Measurements from ENCODE around the gene CCDC148.
"Not testable (repeated sequence)": the region's sequence is repeated elsewhere in the genome, so short reads cannot be mapped to it uniquely, and the experiment has no call there.

CCDC148 gene

GRCh38 chr2:158481116-158481515, 24.6 kb upstream of the CCDC148 start:
- DNase-seq: no peak

GRCh38 chr2:158478816-158479215, 22.3 kb upstream of the CCDC148 start:
- no peak for DNase-seq

- DNase-seq: no peak
Measured at GRCh38 chr2:158478237-158478636, 21.7 kb upstream of the CCDC148 start.

DNA sequence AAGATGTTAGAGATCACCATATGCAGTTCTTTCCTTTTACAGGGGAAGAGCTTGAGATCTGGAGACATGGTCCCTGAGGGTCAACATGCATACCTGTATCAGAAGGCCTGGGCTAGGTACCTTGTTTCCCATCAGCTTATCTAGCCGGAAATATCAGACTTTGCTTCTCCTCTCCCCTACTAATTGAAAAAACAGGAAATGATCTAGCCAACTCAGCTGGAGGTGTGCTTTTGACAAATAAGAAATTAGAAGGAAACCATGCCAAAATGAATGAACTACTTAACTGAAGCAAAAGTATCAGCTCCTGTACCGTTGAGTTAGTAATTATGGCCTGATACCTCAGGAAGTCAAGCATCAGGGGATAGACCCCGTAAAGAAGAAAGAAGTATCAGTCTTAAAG, 20.6 kb upstream of the CCDC148 start:
- DNase-seq: no peak

- DNase-seq: not testable (repeated sequence)
Measured at GRCh38 chr2:158474526-158475011, 18.0 kb upstream of the CCDC148 start.

DNA sequence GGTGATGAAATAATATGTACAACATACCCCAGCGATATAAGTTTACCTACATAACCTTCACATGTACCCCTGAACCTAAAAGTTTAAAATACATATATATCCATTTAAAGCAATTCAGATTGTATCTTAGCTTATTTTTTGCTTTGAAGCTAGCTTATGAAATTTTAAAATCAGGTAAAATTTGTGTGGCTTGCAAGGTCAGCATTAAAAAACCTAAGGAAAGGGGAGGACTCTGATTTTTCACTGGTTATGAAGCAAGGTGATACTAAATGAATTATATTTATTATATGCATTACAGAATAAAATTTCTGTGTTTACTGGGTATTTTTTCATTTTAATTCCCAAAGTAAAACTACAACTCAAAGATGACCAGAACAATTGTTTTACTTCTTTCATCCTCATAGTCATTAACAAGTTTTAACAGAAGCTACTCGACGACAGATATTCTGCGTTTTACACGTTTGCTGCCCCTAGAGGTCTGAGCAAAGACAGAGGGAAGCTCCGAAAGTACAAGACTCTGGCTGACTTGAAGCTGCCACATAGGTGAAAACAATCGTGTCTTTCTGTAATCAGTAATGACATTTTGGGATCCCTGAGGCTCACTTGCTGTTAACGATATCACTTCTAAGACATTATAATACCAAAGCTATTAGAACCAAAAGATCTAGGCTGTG, 17.3 kb upstream of the CCDC148 start:
- DNase-seq: no peak

DNA sequence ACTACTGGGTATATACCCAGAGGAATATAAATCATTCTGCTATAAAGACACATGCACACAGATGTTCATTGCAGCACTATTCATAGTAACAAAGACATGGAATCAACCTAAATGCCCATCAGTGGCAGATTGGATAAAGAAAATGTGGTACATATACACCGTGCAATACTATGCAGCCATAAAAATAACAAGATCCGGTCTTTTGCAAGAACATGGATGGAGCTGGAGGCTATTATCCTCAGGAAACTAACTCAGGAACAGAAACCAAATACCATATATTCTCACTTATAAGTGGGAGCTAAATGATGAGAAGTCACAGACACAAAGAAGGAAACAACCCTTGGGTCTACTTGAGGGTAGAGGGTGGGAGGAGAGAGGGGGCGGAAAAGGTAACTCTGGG, 16.7 kb upstream of the CCDC148 start:
- not testable (repeated sequence) for DNase-seq

DNA sequence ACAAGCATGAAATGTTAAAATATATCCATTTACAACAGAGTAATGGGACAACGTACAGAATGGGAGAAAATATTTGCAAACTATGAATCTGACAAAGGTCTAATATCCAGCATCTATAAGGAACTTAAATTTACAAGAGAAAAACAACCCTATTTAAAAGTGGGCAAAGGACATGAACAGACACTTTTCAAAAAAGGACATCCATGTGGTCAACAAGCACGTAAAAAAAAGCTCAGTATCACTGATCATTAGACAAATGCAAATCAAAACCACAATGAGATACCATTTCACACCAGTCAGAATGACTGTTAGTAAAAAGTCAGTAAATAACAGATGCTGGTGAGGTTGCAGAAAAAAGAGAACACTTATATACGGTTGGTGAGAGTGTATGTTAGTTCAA, 16.3 kb upstream of the CCDC148 start:
- DNase-seq: not testable (repeated sequence)

DNA sequence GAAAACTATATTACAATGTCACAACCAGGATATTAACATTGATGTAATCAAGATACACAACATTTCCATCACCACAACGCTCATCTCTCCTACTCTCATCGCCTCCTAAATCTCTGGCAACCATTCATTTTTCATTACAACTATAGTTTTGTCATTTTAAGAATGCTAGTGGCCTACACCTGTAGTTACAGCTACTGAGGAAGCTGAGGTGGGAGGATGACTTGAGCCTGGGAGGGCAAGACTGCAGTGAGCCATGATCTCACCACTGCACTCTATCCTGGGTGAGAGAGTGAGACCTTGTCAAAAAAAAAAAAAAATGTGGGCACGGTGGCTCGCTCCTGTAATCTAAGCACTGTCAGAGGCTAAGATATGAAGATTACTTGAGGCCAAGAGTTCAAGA, 10.7 kb upstream of the CCDC148 start:
- no peak for DNase-seq

GRCh38 chr2:158464426-158465281, 8.1 kb upstream of the CCDC148 start:
- DNase-seq: no peak

DNA sequence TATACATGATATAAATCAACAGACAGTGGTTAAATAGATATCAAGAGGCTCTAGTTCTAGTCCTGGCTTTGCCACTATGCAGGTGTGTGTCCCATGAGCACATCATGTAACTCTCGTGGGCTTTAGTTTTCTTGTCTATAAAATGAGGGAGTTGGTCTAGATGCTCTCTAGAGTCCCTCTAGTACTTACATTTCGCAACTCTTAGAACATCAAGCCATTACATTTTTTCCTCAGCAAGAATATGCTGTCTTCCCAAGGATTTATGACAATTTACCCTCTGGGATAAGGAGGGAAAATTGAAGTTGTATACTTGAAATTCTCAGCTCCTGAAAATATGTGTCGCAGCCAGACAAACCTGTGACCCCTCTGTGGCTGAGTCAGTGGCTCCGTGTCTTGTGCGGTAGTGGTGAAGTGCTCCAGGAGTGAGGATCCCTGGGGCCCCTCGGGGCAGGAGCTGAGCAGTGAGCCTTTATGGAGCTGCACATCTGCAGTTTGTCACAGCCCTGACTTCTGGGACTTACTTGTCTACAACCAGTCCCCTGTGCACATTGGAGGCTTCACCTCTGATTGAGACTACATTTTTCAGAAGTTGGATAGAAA, 7.0 kb upstream of the CCDC148 start:
- no peak for DNase-seq

- DNase-seq: no peak
Measured at GRCh38 chr2:158460632-158461297, 4.2 kb upstream of the CCDC148 start.

DNA sequence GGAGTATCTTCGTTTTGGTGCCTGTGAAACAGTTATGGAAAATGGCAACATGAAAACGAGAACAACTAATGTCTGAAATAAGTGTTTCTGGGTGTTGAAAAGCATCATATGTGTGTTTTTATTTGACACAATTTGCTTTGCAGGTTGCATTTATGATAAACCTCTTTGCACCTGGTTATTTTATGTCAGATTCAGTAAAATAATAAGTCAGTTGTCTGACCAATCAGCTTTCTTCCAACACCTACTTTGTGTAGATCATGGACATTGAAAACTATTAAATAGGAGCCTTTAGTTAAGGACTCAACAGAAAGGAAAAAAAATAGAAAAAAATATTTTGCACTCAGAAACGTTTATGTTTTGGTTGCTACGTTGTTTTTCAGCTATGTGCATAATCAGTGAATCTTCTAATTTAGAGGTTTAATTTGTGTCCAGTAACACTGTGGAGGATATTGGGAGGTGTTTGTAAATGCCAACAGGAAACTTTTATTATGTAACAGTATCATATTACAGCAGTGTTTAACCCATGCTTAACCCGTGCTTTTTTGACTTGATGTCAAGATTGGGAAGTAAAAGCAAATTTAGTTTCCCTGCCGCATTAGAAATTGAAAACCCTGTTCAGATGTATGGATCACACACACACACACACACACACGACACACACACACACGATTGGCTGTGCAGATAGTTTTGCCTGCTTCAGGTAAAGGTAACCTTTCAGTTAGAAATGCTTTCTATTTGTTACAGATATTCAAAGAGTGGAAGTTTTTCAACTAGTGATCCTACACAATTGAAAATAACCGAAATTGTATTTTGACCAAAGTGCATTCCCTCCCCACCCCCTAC, 2.8 kb upstream of the CCDC148 start:
- no peak for DNase-seq

DNA sequence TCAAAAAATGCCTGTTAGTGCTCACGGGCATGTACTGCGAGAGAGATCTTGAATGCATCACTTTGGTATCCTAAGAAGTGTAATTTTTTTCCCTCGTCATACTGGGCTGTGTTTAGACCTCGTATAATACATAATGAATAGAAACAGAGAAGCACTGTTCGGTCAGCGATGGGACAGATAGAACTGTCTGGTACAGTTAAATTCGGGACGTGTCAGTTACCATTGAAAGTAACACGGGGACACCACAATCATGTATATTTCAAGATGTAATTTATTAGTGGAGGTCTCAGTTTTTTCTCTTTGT, 2.0 kb upstream of the CCDC148 start:
- no peak for DNase-seq

DNA sequence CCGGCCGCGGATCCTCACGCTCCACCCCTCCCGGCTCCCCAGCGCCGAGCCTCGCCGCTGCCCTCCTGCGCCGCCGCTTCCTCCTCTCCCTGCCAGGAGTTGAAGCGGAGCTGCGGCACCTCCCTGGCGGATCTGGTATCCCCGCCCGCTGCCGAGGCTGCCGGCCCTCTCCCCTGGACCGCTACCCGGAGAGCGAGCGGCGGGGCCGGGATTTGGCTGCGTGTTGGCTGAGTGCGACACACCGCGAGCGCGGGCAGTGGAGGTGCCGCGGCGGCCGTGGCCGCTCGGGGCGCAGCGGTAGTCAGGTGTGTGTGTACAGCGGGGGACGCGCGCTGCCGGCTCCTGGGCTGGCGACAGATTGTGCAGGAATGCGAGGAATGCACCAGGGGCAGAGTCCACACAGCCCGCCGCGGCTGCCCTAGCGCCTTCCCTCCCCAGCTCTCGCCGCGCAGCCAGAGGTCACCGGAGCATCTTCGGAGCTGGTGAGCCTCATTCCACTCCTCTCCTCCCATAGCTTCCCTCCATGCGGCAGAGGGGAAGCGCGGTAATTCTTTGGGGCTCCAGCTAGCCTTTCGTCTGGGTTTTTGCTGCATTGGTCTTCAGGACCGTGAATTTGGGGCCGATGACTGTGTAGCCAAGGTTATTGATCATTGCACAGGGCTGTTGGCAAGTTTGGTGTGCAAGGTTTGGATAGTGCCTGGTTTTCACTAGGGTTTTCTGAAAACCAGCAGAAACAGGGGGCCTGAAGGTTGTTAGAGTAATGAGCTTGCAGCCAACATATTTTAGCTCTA, 1.5 kb upstream of the CCDC148 start:
- peak; percentile 78 for DNase-seq

DNA sequence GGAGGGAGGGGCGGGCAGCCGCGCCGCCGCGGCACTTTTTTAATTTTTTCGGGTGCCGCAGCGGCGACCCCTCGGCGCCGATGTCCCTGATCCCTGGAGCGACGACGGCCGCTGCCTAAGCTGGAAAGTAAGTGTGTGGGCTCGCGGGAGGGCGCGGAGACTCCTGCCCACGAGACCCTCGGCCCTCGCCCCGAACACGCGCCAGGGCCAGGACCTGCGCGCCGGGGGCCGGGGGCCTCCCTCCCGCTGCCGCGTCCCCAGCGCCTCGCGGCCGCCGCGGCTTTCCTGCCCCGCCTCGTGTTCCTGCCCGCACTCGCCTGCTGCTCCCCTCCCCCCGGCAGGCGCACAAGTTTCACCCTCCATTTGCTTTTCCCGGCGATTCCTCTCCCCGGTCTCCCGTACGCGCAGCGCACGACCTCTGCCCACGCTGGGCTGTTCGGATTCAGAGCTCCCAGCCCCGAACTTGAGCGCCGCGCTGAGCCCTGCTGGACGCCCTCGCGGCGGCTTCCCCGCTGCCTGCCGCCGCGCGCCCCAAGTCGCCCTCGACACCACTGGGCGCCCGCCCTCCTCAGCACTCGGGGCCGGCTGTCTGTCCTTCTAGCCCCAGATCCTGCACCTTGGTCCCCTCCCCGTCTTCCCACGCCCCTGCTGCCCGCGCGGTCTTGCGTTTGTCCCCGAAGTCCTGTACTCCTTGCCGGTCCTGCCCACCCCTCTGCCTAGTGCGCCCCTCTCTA, 706 bp upstream of the CCDC148 start:
- DNase-seq: peak; percentile 76

DNA sequence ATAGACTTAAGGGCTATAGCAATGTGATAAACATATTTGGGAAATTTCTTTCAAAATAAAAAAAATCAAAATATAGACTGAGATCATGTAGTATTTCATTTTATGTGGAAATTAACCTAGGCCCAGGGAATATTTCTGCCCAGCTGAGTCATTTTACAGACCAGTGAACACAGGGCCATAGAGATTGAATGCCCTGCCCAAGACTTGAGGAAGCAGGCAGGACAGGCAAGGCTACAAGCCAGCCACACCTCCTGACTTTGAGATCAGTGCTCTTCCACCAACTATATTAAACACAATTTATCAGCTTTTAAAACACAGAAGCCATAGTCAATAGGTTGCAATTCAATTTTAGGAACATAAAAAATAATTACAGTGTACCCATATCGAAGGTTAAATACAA, 12.9 kb downstream of the CCDC148 start:
- no peak for DNase-seq

GRCh38 chr2:158439062-158439461, 17.5 kb downstream of the CCDC148 start:
- not testable (repeated sequence) for DNase-seq

DNA sequence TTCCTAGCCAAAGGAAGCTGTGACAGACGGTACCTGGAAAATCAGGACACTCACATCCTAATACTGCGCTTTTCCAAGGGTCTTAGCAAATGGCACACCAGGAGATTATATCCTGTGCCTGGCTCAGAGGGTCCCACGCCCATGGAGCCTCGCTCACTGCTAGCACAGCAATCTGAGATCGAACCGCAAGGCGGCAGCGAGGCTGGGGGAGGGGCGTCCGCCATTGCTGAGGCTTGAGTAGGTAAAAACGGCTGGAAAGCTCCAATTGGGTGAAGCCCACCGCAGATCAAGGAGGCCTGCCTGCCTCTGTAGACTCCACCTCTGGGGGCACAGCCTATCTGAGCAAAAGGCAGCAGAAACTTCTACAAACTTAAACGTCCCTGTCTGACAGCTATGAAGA, 22.8 kb downstream of the CCDC148 start:
- DNase-seq: not testable (repeated sequence)

DNA sequence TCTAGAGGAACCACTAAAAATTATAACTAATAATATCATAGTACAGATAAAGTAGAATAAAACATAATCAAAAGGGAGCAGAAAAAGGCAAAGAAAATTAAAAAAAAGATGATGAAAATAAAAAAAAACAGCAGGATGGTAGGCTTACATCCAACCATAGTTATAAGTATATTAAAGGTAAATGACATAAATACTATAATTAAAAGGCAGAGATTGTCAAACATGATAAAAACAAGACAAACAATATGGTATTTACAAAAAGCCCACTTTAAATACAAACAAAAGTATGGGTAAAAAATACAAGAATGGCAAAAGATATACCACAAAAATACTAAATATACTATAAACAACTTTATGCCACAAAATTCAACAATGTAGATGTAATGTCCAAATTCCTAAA, 24.4 kb downstream of the CCDC148 start:
- no peak for DNase-seq

GRCh38 chr2:158414538-158414937, 42.0 kb downstream of the CCDC148 start:
- DNase-seq: no peak

Measured in femur (tissue), 1 donor.